ENCODE data around the gene TECPR2.

Gene TECPR2

GRCh38 chr14:102374264-102374663 lies 11.5 kb downstream of the TECPR2 start:
- DNase-seq (ENCODE audit: low read depth) = no peak
- TF ChIP-seq MYC (IDR thresholded peaks at IDR 0.05; ENCODE audit: low read depth, low read length) (no peak), POLR2A (IDR thresholded peaks at IDR 0.05; ENCODE audit: extremely low read depth, insufficient read length) (no peak), CTCF (IDR thresholded peaks at IDR 0.05; ENCODE audit: low read depth, low read length) (no peak)
- TF ChIP-seq, protein P1, sequence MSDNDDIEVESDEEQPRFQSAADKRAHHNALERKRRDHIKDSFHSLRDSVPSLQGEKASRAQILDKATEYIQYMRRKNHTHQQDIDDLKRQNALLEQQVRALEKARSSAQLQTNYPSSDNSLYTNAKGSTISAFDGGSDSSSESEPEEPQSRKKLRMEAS (IDR thresholded peaks at IDR 0.05; ENCODE audit: low read depth, low read length) = no peak
- H3K4me3 ChIP-seq (ENCODE audit: low read depth, low read length) = no peak overlapping the region

DNA sequence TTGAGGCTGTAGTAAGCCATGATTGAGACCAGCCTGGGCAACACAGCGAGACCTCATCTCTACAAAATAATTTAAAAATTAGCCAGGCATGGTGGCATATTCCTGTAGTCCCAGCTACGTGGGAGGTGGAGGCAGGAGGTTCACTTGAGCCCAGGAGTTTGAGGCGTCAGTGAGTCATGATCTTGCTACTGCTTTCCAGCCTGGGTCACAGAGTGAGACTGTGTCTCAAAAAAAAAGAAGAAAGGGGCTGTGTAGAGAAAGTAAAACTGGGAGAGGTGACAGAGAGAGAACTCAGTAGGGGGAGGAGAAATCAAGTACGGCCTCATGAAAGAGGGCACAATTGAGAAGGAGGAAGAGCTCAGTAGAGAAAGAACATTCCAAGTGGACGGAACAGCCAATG lies 12.4 kb downstream of the TECPR2 start:
- DNase-seq (ENCODE audit: low read depth) = peak; percentile 14
- no peak overlapping the region for H3K4me3 ChIP-seq (ENCODE audit: low read depth, low read length)
- TF ChIP-seq CTCF (IDR thresholded peaks at IDR 0.05; ENCODE audit: low read depth, low read length) = no peak
- no peak for TF ChIP-seq POLR2A (IDR thresholded peaks at IDR 0.05; ENCODE audit: extremely low read depth, insufficient read length)
- TF ChIP-seq MYC (IDR thresholded peaks at IDR 0.05; ENCODE audit: low read depth, low read length) = no peak
- TF ChIP-seq, protein P1 (IDR thresholded peaks at IDR 0.05; ENCODE audit: low read depth, low read length) = no peak

GRCh38 chr14:102377696-102378095 lies 15.0 kb downstream of the TECPR2 start:
- no peak overlapping the region for H3K4me3 ChIP-seq (ENCODE audit: low read depth, low read length)
- TF ChIP-seq MYC (IDR thresholded peaks at IDR 0.05; ENCODE audit: low read depth, low read length) = no peak
- TF ChIP-seq CTCF (IDR thresholded peaks at IDR 0.05; ENCODE audit: low read depth, low read length) = no peak
- no peak for TF ChIP-seq POLR2A (IDR thresholded peaks at IDR 0.05; ENCODE audit: extremely low read depth, insufficient read length)
- TF ChIP-seq, protein P1 (IDR thresholded peaks at IDR 0.05; ENCODE audit: low read depth, low read length) = no peak
- DNase-seq (ENCODE audit: low read depth) = no peak

GRCh38 chr14:102378830-102379229 lies 16.1 kb downstream of the TECPR2 start:
- TF ChIP-seq MYC (IDR thresholded peaks at IDR 0.05; ENCODE audit: low read depth, low read length) = no peak
- TF ChIP-seq, protein P1 (IDR thresholded peaks at IDR 0.05; ENCODE audit: low read depth, low read length) = no peak
- TF ChIP-seq POLR2A (IDR thresholded peaks at IDR 0.05; ENCODE audit: extremely low read depth, insufficient read length) = no peak
- TF ChIP-seq CTCF (IDR thresholded peaks at IDR 0.05; ENCODE audit: low read depth, low read length) = no peak
- DNase-seq (ENCODE audit: low read depth) = no peak
- no peak overlapping the region for H3K4me3 ChIP-seq (ENCODE audit: low read depth, low read length)

GRCh38 chr14:102387086-102387485 lies 24.3 kb downstream of the TECPR2 start:
- DNase-seq (ENCODE audit: low read depth) = no peak
- TF ChIP-seq, protein P1 (IDR thresholded peaks at IDR 0.05; ENCODE audit: low read depth, low read length) = no peak
- no peak for TF ChIP-seq CTCF (IDR thresholded peaks at IDR 0.05; ENCODE audit: low read depth, low read length)
- TF ChIP-seq POLR2A (IDR thresholded peaks at IDR 0.05; ENCODE audit: extremely low read depth, insufficient read length) = no peak
- no peak for TF ChIP-seq MYC (IDR thresholded peaks at IDR 0.05; ENCODE audit: low read depth, low read length)
- H3K4me3 ChIP-seq (ENCODE audit: low read depth, low read length) = no peak overlapping the region

- no peak overlapping the region for H3K4me3 ChIP-seq (ENCODE audit: low read depth, low read length)
- DNase-seq (ENCODE audit: low read depth) = peak; percentile 66
- no peak for TF ChIP-seq CTCF (IDR thresholded peaks at IDR 0.05; ENCODE audit: low read depth, low read length)
- TF ChIP-seq, protein P1 (IDR thresholded peaks at IDR 0.05; ENCODE audit: low read depth, low read length) = no peak
- TF ChIP-seq POLR2A (IDR thresholded peaks at IDR 0.05; ENCODE audit: extremely low read depth, insufficient read length) = no peak
- no peak for TF ChIP-seq MYC (IDR thresholded peaks at IDR 0.05; ENCODE audit: low read depth, low read length)
Observed at GRCh38 chr14:102389246-102389645, 26.5 kb downstream of the TECPR2 start.
